ENCODE data around the gene SGMS1. TPM values are rescaled to one million over a fixed set of nuclear protein-coding genes. Genes with fewer than 3 reads are reported as not detected.

SGMS1 gene
- total RNA-seq, 1 experiment from 2014 or later = 20.4 TPM

DNA sequence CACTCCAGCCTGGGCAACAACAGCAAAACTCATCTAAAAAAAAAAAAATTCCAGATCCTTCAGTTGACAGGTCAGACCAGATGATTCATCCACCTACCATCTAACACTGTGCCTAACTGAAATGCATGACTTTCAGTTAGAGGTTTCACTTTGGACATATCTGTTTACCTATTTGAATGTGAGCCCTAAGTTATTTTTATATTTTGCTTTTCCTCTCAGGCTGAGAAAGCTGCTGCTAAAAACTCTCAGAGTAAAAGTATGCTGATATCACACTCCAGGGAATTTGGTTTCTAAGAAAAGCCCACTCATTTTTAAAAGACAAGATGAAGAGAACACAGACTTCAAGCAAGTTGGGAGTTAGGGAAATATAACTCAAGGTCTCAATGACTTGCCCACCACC is 126.0 kb downstream of the SGMS1 start:
- Histone ChIP-seq H3T11ph (ENCODE audit: low read length) (no peak overlapping the region), H3K14ac (ENCODE audit: insufficient read depth, low read length) (no peak overlapping the region), H2BK5ac (ENCODE audit: insufficient read length, low read length) (no peak overlapping the region), H3K56ac (ENCODE audit: insufficient read length, low read depth, low read length) (no peak overlapping the region), H4K91ac (ENCODE audit: insufficient read length, low read depth, low read length) (no peak overlapping the region), H2AK5ac (ENCODE audit: insufficient read length, low read length) (no peak overlapping the region), H3K79me2 (ENCODE audit: insufficient read depth, low read length) (no peaks in the 10 kb centered on the region), H2BK20ac (ENCODE audit: low read depth, low read length, poor library complexity, severe bottlenecking) (no peak overlapping the region), H3K79me1 (ENCODE audit: insufficient read depth, low read depth, low read length, poor library complexity, severe bottlenecking) (no peaks in the 10 kb centered on the region), H2BK120ac (ENCODE audit: low read depth, low read length, poor library complexity, severe bottlenecking) (no peak overlapping the region), H3K4ac (ENCODE audit: low read depth, low read length) (no peak overlapping the region), H2BK15ac (ENCODE audit: low read depth, low read length) (no peak overlapping the region), H3K27ac (ENCODE audit: insufficient read length, low read depth, low read length) (no peak overlapping the region), H3K4me2 (ENCODE audit: insufficient read depth, insufficient read length, low read length) (no peak overlapping the region), H4K20me1 (ENCODE audit: control insufficient read depth, insufficient read depth, insufficient read length) (no peaks in the 10 kb centered on the region), H3K18ac (ENCODE audit: insufficient read length, low read depth, low read length) (no peak overlapping the region), H3K9ac (ENCODE audit: extremely low read depth, insufficient read length, low read length) (no peak overlapping the region), H2AFZ (ENCODE audit: low read length) (no peak overlapping the region), H3K9me3 (ENCODE audit: control insufficient read depth, low read depth, low read length) (no peaks in the 10 kb centered on the region), H4K5ac (ENCODE audit: insufficient read length, low read depth, low read length) (no peak overlapping the region), H3K27me3 (ENCODE audit: insufficient read depth, low read length) (no peaks in the 10 kb centered on the region), H2BK12ac (ENCODE audit: insufficient read length, low read depth, low read length) (no peak overlapping the region), H3K4me1 (ENCODE audit: insufficient read depth, low read length) (peaks cover 4% of the 10 kb centered on the region; the same call in 1 of the 2 replicates), H4K8ac (replicated peaks; ENCODE audit: insufficient read length, low read depth, low read length) (no peak overlapping the region), H3K23me2 (ENCODE audit: insufficient read length, low read depth, low read length, poor library complexity, severe bottlenecking) (no peaks in the 10 kb centered on the region), H3K23ac (ENCODE audit: insufficient read length, low read depth, low read length) (no peak overlapping the region)
- TF ChIP-seq, protein P1, sequence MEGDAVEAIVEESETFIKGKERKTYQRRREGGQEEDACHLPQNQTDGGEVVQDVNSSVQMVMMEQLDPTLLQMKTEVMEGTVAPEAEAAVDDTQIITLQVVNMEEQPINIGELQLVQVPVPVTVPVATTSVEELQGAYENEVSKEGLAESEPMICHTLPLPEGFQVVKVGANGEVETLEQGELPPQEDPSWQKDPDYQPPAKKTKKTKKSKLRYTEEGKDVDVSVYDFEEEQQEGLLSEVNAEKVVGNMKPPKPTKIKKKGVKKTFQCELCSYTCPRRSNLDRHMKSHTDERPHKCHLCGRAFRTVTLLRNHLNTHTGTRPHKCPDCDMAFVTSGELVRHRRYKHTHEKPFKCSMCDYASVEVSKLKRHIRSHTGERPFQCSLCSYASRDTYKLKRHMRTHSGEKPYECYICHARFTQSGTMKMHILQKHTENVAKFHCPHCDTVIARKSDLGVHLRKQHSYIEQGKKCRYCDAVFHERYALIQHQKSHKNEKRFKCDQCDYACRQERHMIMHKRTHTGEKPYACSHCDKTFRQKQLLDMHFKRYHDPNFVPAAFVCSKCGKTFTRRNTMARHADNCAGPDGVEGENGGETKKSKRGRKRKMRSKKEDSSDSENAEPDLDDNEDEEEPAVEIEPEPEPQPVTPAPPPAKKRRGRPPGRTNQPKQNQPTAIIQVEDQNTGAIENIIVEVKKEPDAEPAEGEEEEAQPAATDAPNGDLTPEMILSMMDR (conservative IDR thresholded peaks at IDR 0.05) = no peak
- H3K27ac Mint-ChIP-seq = peak overlapping the region in 1 of 3 experiments; percentile 27; a peak in 2 of 7 replicates
- peaks cover 9 to 11% of the 10 kb centered on the region in 2 experiments for H3K4me1 Mint-ChIP-seq
- peaks cover 3 to 6% (median 4%) of the 10 kb centered on the region in 3 experiments; a peak in 5 of 7 replicates for H3K36me3 Mint-ChIP-seq (ENCODE audit: insufficient read depth in 1 of 3, low read depth in 3 of 3)
- H3K27me3 Mint-ChIP-seq (ENCODE audit: low read depth) = no peaks in the 10 kb centered on the region
- H3K4me3 Mint-ChIP-seq = no peak overlapping the region
- no peak for DNase-seq
- no peaks in the 10 kb centered on the region for H3K9me3 Mint-ChIP-seq
